GM12878 (cell line): ENCODE results near the gene MYL6B. TPM values are rescaled to one million over a fixed set of nuclear protein-coding genes. Genes with fewer than 3 reads are reported as not detected.
A peak's percentile ranks its signal among the peaks of the same experiment; 100 is the strongest.

Source experiments
- CREB1 ChIP-seq: IDR thresholded peaks from 2 replicates; pipeline ENCODE4 v1.6.1; 2012; ENCODE audit warnings: low read depth, mild to moderate bottlenecking, inconsistent platforms
- FOXK2 ChIP-seq: fragments of 450-650 bp; IDR thresholded peaks from 2 replicates; pipeline ENCODE4 v1.6.1; 2017; ENCODE audit warnings: mild to moderate bottlenecking, moderate library complexity
- IKZF2 ChIP-seq, 2 experiments: fragments of 450-650 bp; IDR thresholded peaks; 2 replicates each; pipeline ENCODE4 v1.6.1; 2017; ENCODE audit warnings: mild to moderate bottlenecking in 2 of 2, moderate library complexity in 2 of 2
- JUNB ChIP-seq: IDR thresholded peaks from 2 replicates; pipeline ENCODE4 v1.6.1; 2016; ENCODE audit warnings: antibody characterized with exemption, mild to moderate bottlenecking
- KAT2A ChIP-seq: conservative IDR thresholded peaks from 2 replicates; pipeline ENCODE4 v1.6.1; 2011; ENCODE audit warnings: low read depth, low read length; ENCODE audit not compliant: control insufficient read depth
- MTA3 ChIP-seq: IDR thresholded peaks from 2 replicates; pipeline ENCODE4 v1.6.1; 2012; ENCODE audit warnings: low read length, inconsistent platforms, borderline replicate concordance
- RB1 ChIP-seq: fragments of 450-650 bp; formaldehyde crosslinking; IDR thresholded peaks from 2 replicates; pipeline ENCODE4 v1.6.1; 2017; ENCODE audit warnings: mild to moderate bottlenecking, borderline replicate concordance
- SMC3 ChIP-seq: IDR thresholded peaks from 2 replicates; pipeline ENCODE4 v1.6.1; 2011; ENCODE audit warnings: low read length, improper control_type of control experiment, borderline replicate concordance
- SP1 ChIP-seq: IDR thresholded peaks from one replicate; pipeline ENCODE4 v1.6.1; 2011; ENCODE audit warnings: low read depth, low read length
- ZBTB40 ChIP-seq: fragments of 450-650 bp; IDR thresholded peaks from 2 replicates; pipeline ENCODE4 v1.6.1; 2016; ENCODE audit warnings: mild to moderate bottlenecking, moderate library complexity, borderline replicate concordance
- ZNF207 ChIP-seq: fragments of 450-650 bp; IDR thresholded peaks from 2 replicates; pipeline ENCODE4 v1.6.1; 2014; ENCODE audit warnings: antibody characterized with exemption, mild to moderate bottlenecking, borderline replicate concordance
- ZNF24 ChIP-seq: fragments of 450-650 bp; IDR thresholded peaks from 2 replicates; pipeline ENCODE4 v1.6.1; 2017; ENCODE audit warnings: antibody characterized with exemption, mild to moderate bottlenecking
- ZNF384 ChIP-seq: IDR thresholded peaks from 2 replicates; pipeline ENCODE4 v1.6.1; 2012; ENCODE audit warnings: low read depth, mild to moderate bottlenecking, low read length, improper control_type of control experiment, borderline replicate concordance
- polyA plus RNA-seq, 11 experiments: library from polyadenylated mRNA; depleted of rRNA in 4 of 11; unstranded in 6 of 11; stranded (reverse) in 5 of 11; fragments of >200 nt; fragmentation: Nextera tagmentation in 4 of 11; fragmentation: Illumina TruSeq in 1 of 11; extraction: Ambion mirVana in 4 of 11; extraction: Trizol in 1 of 11; gene quantifications; 1 replicate in 1 of 11; 2 replicates in 10 of 11; pipeline versions ENCODE4 v1.2.1 to v1.2.3, GENCODE V29; 2011 to 2016; ENCODE audit warnings: inconsistent platforms in 2 of 11, missing spikeins in 2 of 11, low read depth in 1 of 11
- total RNA-seq, 4 experiments: library from RNA; depleted of rRNA in 3 of 4; stranded (reverse); fragments of >200 nt in 3 of 4; fragmentation: Illumina TruSeq in 1 of 4; extraction: Trizol in 1 of 4; gene quantifications; 2 replicates each; pipeline versions ENCODE4 v1.2.1 to v1.2.3, GENCODE V29; 2013 to 2021
- TF ChIP-seq, protein P1 (sequence below): fragments of 450-650 bp; IDR thresholded peaks from 2 replicates; pipeline ENCODE4 v1.6.1; 2017; ENCODE audit warnings: mild to moderate bottlenecking, moderate library complexity
- TF ChIP-seq, protein P2 (sequence below): fragments of 450-650 bp; formaldehyde crosslinking; IDR thresholded peaks from 2 replicates; pipeline ENCODE4 v1.5.0; 2022; ENCODE audit warnings: mild to moderate bottlenecking, missing genetic modification characterization
- TF ChIP-seq, protein P3 (sequence below): IDR thresholded peaks from 2 replicates; pipeline ENCODE4 v1.6.1; 2011; ENCODE audit warnings: borderline replicate concordance, low read depth, mild to moderate bottlenecking, moderate library complexity, mixed read lengths, low read length; ENCODE audit not compliant: insufficient read depth; ENCODE audit errors: extremely low read length

The MYL6B gene
- total and polyA plus RNA-seq, 10 of the 15 experiments (the other 5 are each of a cell fraction or from before 2014, with no cell fraction given) = 75.5 to 153 (median 114) TPM

GRCh38 chr12:56116267-56117081 lies 35.9 kb upstream of the MYL6B start, which contains the start of gene RPL41 (continued):
- TF ChIP-seq ZBTB40 (peak; percentile 94), MTA3 (peak; percentile 83; the same call in 1 of the 2 replicates), FOXK2 (no peak), ZNF384 (no peak), CREB1 (peak; percentile 95), KAT2A (no peak), ZNF207 (peak; percentile 82; the same call in 1 of the 2 replicates), IKZF2 (IDR thresholded peaks at IDR 0.05) (0 out of 4 replicates have a peak, but pooled peaks of 1 of the 2 experiments have one; percentile 2), ZNF24 (0 out of 2 replicates have a peak, but pooled peaks have one; percentile 33), SP1 (peak; percentile 80), RB1 (peak; percentile 88; the same call in 1 of the 2 replicates), SMC3 (no peak), JUNB (no peak)
- TF ChIP-seq, protein P1, sequence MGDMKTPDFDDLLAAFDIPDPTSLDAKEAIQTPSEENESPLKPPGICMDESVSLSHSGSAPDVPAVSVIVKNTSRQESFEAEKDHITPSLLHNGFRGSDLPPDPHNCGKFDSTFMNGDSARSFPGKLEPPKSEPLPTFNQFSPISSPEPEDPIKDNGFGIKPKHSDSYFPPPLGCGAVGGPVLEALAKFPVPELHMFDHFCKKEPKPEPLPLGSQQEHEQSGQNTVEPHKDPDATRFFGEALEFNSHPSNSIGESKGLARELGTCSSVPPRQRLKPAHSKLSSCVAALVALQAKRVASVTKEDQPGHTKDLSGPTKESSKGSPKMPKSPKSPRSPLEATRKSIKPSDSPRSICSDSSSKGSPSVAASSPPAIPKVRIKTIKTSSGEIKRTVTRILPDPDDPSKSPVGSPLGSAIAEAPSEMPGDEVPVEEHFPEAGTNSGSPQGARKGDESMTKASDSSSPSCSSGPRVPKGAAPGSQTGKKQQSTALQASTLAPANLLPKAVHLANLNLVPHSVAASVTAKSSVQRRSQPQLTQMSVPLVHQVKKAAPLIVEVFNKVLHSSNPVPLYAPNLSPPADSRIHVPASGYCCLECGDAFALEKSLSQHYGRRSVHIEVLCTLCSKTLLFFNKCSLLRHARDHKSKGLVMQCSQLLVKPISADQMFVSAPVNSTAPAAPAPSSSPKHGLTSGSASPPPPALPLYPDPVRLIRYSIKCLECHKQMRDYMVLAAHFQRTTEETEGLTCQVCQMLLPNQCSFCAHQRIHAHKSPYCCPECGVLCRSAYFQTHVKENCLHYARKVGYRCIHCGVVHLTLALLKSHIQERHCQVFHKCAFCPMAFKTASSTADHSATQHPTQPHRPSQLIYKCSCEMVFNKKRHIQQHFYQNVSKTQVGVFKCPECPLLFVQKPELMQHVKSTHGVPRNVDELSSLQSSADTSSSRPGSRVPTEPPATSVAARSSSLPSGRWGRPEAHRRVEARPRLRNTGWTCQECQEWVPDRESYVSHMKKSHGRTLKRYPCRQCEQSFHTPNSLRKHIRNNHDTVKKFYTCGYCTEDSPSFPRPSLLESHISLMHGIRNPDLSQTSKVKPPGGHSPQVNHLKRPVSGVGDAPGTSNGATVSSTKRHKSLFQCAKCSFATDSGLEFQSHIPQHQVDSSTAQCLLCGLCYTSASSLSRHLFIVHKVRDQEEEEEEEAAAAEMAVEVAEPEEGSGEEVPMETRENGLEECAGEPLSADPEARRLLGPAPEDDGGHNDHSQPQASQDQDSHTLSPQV = no peak
- TF ChIP-seq, protein P2, sequence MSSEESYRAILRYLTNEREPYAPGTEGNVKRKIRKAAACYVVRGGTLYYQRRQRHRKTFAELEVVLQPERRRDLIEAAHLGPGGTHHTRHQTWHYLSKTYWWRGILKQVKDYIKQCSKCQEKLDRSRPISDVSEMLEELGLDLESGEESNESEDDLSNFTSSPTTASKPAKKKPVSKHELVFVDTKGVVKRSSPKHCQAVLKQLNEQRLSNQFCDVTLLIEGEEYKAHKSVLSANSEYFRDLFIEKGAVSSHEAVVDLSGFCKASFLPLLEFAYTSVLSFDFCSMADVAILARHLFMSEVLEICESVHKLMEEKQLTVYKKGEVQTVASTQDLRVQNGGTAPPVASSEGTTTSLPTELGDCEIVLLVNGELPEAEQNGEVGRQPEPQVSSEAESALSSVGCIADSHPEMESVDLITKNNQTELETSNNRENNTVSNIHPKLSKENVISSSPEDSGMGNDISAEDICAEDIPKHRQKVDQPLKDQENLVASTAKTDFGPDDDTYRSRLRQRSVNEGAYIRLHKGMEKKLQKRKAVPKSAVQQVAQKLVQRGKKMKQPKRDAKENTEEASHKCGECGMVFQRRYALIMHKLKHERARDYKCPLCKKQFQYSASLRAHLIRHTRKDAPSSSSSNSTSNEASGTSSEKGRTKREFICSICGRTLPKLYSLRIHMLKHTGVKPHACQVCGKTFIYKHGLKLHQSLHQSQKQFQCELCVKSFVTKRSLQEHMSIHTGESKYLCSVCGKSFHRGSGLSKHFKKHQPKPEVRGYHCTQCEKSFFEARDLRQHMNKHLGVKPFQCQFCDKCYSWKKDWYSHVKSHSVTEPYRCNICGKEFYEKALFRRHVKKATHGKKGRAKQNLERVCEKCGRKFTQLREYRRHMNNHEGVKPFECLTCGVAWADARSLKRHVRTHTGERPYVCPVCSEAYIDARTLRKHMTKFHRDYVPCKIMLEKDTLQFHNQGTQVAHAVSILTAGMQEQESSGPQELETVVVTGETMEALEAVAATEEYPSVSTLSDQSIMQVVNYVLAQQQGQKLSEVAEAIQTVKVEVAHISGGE (CRISPR knock-in tag) = 0 out of 2 replicates have a peak, but pooled peaks have one; percentile 45
- TF ChIP-seq, protein P3, sequence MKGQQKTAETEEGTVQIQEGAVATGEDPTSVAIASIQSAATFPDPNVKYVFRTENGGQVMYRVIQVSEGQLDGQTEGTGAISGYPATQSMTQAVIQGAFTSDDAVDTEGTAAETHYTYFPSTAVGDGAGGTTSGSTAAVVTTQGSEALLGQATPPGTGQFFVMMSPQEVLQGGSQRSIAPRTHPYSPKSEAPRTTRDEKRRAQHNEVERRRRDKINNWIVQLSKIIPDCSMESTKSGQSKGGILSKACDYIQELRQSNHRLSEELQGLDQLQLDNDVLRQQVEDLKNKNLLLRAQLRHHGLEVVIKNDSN = no peak
